GM23338 (cell line): ENCODE measurements around the gene RNF31.

Experiments used
- CTCF ChIP-seq, 2 experiments: fragments of 200-600 bp in 1 of 2; sonication (generic) in 1 of 2; conservative IDR thresholded peaks; 2 replicates each; pipeline versions ENCODE4 v1.5.1 to v1.6.1; 2016 to 2017; ENCODE audit warnings: antibody characterized with exemption in 2 of 2, low read depth in 2 of 2, mild to moderate bottlenecking in 2 of 2, moderate library complexity in 1 of 2
- EZH2phosphoT487 ChIP-seq: fragments of 200-600 bp; sonication (generic); IDR thresholded peaks from one replicate; pipeline ENCODE4 v1.8.1; 2018; ENCODE audit warnings: antibody characterized with exemption; ENCODE audit not compliant: unreplicated experiment
- POLR2AphosphoS5 ChIP-seq: IDR thresholded peaks from 2 replicates; pipeline ENCODE4 v1.6.1; 2016; ENCODE audit warnings: antibody characterized with exemption, low read depth
- REST ChIP-seq: IDR thresholded peaks from one replicate; pipeline ENCODE4 v1.6.1; 2018; ENCODE audit warnings: antibody characterized with exemption; ENCODE audit not compliant: unreplicated experiment

- no peak for TF ChIP-seq EZH2phosphoT487
- no peak for TF ChIP-seq CTCF (conservative IDR thresholded peaks at IDR 0.05; ENCODE audit: low read depth in 2 of 2)
- no peak for TF ChIP-seq REST
- TF ChIP-seq POLR2AphosphoS5 = no peak
Observed at GRCh38 chr14:24207625-24208024, 60.3 kb downstream of the RNF31 start.
